Measurements from ENCODE around the gene MIOS.

Gene MIOS

DNA sequence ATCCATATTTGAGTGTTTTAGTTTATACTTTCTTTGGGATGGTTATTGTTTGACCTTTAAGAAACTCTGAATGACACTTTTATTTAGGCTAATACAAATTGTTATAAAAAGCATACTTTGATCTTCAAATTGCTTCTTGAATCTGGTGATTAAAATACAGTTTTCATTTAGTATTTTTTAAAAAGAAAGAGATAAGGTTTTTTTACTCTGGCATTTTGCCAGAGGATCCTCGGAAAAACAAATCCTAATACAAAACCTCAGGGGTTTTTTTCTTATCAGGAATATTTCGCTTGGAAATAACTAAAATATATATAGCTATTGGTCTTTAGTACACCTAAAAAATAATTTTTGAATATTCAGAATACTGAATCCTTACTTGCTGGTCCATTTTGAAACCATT, 17.0 kb downstream of the MIOS start:
- Histone ChIP-seq H3K4me1 (ENCODE audit: control insufficient read depth, insufficient read depth, low read length) (peaks cover 11% of the 10 kb centered on the region), H3K27me3 (ENCODE audit: control insufficient read depth, insufficient read depth, low read length) (no peaks in the 10 kb centered on the region), H3K9me3 (ENCODE audit: control insufficient read depth, insufficient read depth, low read depth, low read length) (no peaks in the 10 kb centered on the region), H3K27ac (ENCODE audit: low read depth, low read length) (no peak overlapping the region), H3K36me3 (ENCODE audit: control insufficient read depth, insufficient read depth, low read length) (peaks cover 8% of the 10 kb centered on the region), H3K4me3 (ENCODE audit: low read depth, low read length) (no peak overlapping the region), H3K9ac (ENCODE audit: low read length) (no peak overlapping the region)

DNA sequence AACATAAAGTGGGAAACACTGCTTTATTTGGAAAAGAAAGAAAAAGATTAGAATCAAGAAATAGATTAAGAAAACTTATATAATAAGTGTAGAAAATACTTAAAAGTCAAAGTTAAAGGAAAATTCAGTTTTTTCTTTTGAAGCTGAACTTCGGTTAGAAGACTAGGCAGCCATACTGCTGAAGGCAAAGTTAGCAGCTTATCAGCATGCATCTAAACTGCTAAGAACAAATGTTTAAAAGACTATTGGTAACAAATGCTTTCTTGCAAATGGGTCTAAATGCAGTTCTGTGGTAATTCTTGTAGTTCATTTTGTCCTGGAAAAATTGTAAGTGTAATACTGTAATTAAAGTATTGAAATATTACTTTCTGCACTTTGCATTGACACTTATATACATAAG, 18.0 kb downstream of the MIOS start:
- no peaks in the 10 kb centered on the region for H3K9me3 ChIP-seq (ENCODE audit: control insufficient read depth, insufficient read depth, low read depth, low read length)
- H3K4me1 ChIP-seq (ENCODE audit: control insufficient read depth, insufficient read depth, low read length): peaks cover 11% of the 10 kb centered on the region
- no peak overlapping the region for H3K4me3 ChIP-seq (ENCODE audit: low read depth, low read length)
- H3K27ac ChIP-seq (ENCODE audit: low read depth, low read length): no peak overlapping the region
- H3K9ac ChIP-seq (ENCODE audit: low read length): no peak overlapping the region
- peaks cover 15% of the 10 kb centered on the region for H3K36me3 ChIP-seq (ENCODE audit: control insufficient read depth, insufficient read depth, low read length)
- no peaks in the 10 kb centered on the region for H3K27me3 ChIP-seq (ENCODE audit: control insufficient read depth, insufficient read depth, low read length)

DNA sequence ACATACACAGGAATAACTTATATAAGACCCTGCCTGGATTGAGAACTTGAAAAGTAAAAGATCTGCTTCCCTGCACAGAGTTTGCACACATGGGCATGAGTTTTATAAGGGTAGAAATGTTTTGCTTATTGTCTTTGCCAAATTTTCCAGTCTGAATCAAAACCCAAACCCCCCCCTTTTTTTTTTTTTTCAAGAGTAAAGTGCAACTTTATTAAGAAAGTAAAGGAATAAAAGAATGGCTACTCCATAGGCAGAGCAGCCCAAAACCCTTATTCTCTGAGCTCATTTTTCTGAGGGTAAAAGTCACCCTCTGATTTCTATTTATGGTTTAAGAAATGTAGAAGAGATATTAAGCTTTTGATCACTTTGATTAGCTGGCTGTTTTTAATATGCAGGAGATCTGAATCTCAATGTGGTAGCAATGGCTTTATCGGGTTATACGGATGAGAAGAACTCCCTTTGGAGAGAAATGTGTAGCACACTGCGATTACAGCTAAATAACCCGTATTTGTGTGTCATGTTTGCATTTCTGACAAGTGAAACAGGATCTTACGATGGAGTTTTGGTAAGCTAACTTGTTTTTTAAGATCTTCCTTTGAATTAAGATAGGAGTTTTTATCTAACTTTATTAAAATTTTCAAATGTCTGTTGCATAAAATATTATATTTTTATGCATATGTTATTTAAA, 18.7 kb downstream of the MIOS start:
- Histone ChIP-seq H3K27ac (ENCODE audit: low read depth, low read length) (no peak overlapping the region), H3K36me3 (ENCODE audit: control insufficient read depth, insufficient read depth, low read length) (peaks cover 20% of the 10 kb centered on the region), H3K4me1 (ENCODE audit: control insufficient read depth, insufficient read depth, low read length) (peaks cover 11% of the 10 kb centered on the region)

DNA sequence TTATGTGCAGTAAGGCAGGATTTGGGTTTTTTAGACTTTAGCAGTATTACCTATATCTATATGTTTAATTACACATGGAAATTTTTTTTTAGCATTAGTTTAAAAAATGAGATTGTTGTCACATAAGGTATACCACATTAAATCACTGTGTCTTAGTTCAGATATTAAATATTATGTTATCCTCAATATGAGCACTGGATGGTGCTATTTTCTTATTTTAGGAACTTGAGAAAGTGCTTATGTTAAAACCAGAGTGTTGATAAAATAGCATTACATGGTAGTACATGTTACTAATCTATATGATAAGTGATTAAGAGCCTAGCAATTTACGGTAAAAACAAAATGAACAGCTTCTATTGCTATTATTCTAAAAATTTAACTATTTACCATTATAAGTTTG, 28.8 kb downstream of the MIOS start:
- Histone ChIP-seq H3K9ac (ENCODE audit: low read length) (no peak overlapping the region), H3K9me3 (ENCODE audit: control insufficient read depth, insufficient read depth, low read depth, low read length) (peaks cover 6% of the 10 kb centered on the region), H3K36me3 (ENCODE audit: control insufficient read depth, insufficient read depth, low read length) (peaks cover 74% of the 10 kb centered on the region), H3K4me3 (ENCODE audit: low read depth, low read length) (no peak overlapping the region), H3K4me1 (ENCODE audit: control insufficient read depth, insufficient read depth, low read length) (no peaks in the 10 kb centered on the region), H3K27ac (ENCODE audit: low read depth, low read length) (no peak overlapping the region), H3K27me3 (ENCODE audit: control insufficient read depth, insufficient read depth, low read length) (no peaks in the 10 kb centered on the region)

More for the DNA sequence above, 18.7 kb downstream of the MIOS start:
- Histone ChIP-seq H3K27me3 (ENCODE audit: control insufficient read depth, insufficient read depth, low read length) (no peaks in the 10 kb centered on the region), H3K9me3 (ENCODE audit: control insufficient read depth, insufficient read depth, low read depth, low read length) (no peaks in the 10 kb centered on the region), H3K9ac (ENCODE audit: low read length) (no peak overlapping the region), H3K4me3 (ENCODE audit: low read depth, low read length) (no peak overlapping the region)

DNA sequence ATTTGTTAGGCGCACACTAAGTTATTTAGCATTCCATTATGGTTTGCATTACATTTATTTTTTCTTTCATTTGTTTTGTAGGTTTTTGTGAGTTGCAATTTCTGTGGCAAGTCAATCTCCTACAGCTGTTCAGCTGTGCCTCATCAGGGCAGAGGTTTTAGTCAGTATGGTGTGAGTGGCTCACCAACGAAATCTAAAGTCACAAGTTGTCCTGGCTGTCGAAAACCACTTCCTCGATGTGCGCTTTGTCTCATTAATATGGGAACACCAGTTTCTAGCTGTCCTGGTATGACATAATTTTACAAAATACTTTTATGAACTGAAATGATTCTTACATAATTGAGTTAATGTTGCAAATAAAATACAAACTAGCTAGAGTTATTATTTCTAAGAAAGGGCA, 29.5 kb downstream of the MIOS start:
- Histone ChIP-seq H3K4me3 (ENCODE audit: low read depth, low read length) (no peak overlapping the region), H3K27me3 (ENCODE audit: control insufficient read depth, insufficient read depth, low read length) (no peaks in the 10 kb centered on the region), H3K36me3 (ENCODE audit: control insufficient read depth, insufficient read depth, low read length) (peaks cover 68% of the 10 kb centered on the region), H3K4me1 (ENCODE audit: control insufficient read depth, insufficient read depth, low read length) (no peaks in the 10 kb centered on the region), H3K9ac (ENCODE audit: low read length) (no peak overlapping the region), H3K27ac (ENCODE audit: low read depth, low read length) (no peak overlapping the region), H3K9me3 (ENCODE audit: control insufficient read depth, insufficient read depth, low read depth, low read length) (peaks cover 6% of the 10 kb centered on the region)

DNA sequence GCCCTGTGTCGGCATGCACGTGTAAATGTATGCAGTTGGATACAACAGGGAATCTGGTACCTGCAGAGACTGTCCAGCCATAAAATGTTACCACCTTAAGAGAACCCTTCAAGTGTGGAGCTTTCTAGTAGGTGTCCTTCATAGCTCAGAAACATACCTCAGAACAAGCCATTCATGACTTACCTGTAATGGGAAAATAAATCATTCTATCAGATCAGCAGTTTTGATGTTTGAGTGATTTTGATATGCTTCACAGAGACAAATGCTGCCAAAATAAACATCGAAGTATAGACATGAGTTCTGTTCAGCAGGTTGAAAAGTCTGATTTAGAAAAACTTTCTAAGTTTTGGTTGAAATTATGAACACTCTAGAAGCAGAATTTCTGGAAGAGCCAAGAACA, 40.3 kb downstream of the MIOS start:
- Histone ChIP-seq H3K9me3 (ENCODE audit: control insufficient read depth, insufficient read depth, low read depth, low read length) (no peaks in the 10 kb centered on the region), H3K4me1 (ENCODE audit: control insufficient read depth, insufficient read depth, low read length) (no peaks in the 10 kb centered on the region), H3K36me3 (ENCODE audit: control insufficient read depth, insufficient read depth, low read length) (peaks cover 28% of the 10 kb centered on the region), H3K27ac (ENCODE audit: low read depth, low read length) (no peak overlapping the region), H3K27me3 (ENCODE audit: control insufficient read depth, insufficient read depth, low read length) (no peaks in the 10 kb centered on the region), H3K4me3 (ENCODE audit: low read depth, low read length) (no peak overlapping the region), H3K9ac (ENCODE audit: low read length) (no peak overlapping the region)

DNA sequence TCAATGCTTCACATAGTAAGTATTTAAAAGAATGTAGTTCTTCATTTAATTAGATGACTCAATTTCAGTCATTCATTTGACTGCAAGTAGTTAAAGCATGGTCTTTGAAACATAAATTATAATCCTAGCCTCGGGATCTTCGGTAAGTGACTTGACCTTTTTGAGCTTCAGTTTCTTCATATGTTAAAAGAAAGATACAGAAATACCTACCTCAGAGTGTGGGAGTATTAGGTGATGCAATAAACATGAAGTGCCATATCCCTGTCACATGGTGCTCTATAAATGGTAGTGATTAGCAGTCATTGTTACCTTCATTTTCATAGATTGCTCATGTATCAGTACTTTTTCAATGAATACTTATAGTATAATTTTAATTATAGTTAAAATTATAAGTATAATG, 42.6 kb downstream of the MIOS start:
- Histone ChIP-seq H3K36me3 (ENCODE audit: control insufficient read depth, insufficient read depth, low read length) (peaks cover 28% of the 10 kb centered on the region), H3K4me3 (ENCODE audit: low read depth, low read length) (no peak overlapping the region), H3K4me1 (ENCODE audit: control insufficient read depth, insufficient read depth, low read length) (no peaks in the 10 kb centered on the region), H3K9ac (ENCODE audit: low read length) (no peak overlapping the region), H3K9me3 (ENCODE audit: control insufficient read depth, insufficient read depth, low read depth, low read length) (no peaks in the 10 kb centered on the region), H3K27ac (ENCODE audit: low read depth, low read length) (no peak overlapping the region), H3K27me3 (ENCODE audit: control insufficient read depth, insufficient read depth, low read length) (no peaks in the 10 kb centered on the region)

DNA sequence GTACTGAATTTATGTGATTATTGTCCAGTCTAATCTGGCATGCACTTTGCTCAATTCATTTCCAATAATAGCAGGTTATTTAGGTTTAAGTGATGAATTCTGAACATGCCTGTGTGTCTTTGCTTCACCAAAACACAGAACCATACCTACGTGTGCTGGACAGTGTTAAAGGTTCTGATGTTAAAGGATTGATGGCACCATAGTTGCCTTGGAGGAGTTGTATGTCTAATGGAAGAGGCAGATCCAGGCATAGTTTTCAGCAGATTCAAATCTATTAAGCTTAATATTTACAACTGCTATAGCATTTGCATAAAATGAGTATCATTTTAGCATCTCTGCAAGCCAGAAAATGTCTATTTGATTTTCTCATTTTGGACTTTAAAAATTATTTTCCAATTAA, 45.8 kb downstream of the MIOS start:
- Histone ChIP-seq H3K4me3 (ENCODE audit: low read depth, low read length) (no peak overlapping the region), H3K4me1 (ENCODE audit: control insufficient read depth, insufficient read depth, low read length) (no peaks in the 10 kb centered on the region), H3K27ac (ENCODE audit: low read depth, low read length) (no peak overlapping the region), H3K9me3 (ENCODE audit: control insufficient read depth, insufficient read depth, low read depth, low read length) (no peaks in the 10 kb centered on the region), H3K36me3 (ENCODE audit: control insufficient read depth, insufficient read depth, low read length) (peaks cover 13% of the 10 kb centered on the region; the same call in 1 of the 2 replicates), H3K9ac (ENCODE audit: low read length) (no peak overlapping the region), H3K27me3 (ENCODE audit: control insufficient read depth, insufficient read depth, low read length) (no peaks in the 10 kb centered on the region)

DNA sequence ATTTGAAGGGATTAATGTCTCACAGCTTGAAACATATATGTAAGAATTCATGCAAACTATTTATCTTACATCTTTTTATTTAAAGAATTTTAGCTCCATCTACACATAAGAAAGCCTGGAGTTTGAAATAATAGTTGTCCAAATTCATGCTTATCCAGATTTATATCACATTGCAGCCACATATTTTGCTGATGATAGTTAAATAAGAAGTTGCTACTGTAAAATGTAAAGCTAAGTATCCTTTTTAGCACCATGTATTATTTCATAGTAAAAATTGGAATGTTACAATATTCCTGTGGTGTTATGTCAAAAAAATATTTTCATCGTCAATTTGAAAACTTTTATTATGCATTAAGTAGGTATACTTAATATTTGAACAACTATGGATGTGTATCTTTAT, 46.5 kb downstream of the MIOS start:
- peaks cover 6% of the 10 kb centered on the region; the same call in 1 of the 2 replicates for H3K36me3 ChIP-seq (ENCODE audit: control insufficient read depth, insufficient read depth, low read length)
- H3K4me1 ChIP-seq (ENCODE audit: control insufficient read depth, insufficient read depth, low read length): no peaks in the 10 kb centered on the region
- H3K4me3 ChIP-seq (ENCODE audit: low read depth, low read length): no peak overlapping the region
- no peak overlapping the region for H3K27ac ChIP-seq (ENCODE audit: low read depth, low read length)
- no peaks in the 10 kb centered on the region for H3K9me3 ChIP-seq (ENCODE audit: control insufficient read depth, insufficient read depth, low read depth, low read length)
- no peaks in the 10 kb centered on the region for H3K27me3 ChIP-seq (ENCODE audit: control insufficient read depth, insufficient read depth, low read length)
- H3K9ac ChIP-seq (ENCODE audit: low read length): no peak overlapping the region

DNA sequence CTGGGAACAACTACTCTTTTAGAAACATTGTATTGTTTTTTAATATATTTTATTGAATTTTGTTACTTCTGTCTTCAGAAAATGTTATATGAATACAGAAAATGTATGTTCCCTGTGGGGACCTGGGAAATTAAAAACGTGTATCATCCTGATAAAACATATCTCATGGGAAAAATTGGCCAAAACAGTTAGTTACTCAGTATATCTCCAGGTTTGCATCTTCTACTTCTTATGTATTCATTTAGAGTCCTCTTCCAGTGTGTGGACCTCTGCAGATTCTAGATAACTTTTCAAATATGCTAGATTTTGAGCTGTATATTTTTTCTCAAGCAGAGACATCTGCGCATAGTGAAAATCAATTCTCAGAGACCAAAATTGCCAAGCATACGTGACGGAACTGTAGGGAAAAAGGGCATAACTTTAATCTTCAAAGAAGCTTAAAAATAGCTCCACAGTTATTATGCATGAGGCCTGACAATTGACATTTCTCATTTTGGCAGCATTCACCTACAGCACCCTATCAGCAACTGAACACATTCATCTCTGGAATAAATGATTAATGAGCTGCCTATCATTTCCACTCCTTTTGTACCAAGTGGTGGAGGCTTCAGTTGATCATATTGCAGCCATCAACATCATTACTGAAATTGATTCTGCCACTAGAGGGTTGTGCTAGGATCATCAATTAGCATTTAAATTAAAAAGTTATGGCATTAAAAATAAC, 47.5 kb downstream of the MIOS start:
- Histone ChIP-seq H3K9me3 (ENCODE audit: control insufficient read depth, insufficient read depth, low read depth, low read length) (no peaks in the 10 kb centered on the region), H3K27ac (ENCODE audit: low read depth, low read length) (no peak overlapping the region), H3K36me3 (ENCODE audit: control insufficient read depth, insufficient read depth, low read length) (no peaks in the 10 kb centered on the region)

DNA sequence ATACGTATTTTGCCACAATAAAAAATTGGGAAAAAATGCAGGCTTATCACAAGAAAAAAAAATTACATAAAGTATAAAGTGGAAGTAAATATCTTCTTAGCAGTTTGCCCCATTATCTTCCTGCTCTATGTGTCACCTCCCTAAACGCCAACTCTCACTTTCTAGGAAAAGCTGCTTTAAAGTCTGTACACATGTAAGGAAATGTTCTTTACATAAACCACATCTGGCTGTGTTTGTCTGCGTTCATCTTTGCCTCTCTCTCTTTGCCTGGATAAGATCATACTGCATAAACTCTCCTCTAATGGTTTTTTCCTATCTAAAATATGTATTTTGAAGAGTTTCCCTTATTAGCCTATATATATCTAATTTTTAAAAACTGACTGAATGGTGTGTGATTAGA, 50.9 kb downstream of the MIOS start:
- no peaks in the 10 kb centered on the region for H3K27me3 ChIP-seq (ENCODE audit: control insufficient read depth, insufficient read depth, low read length)
- H3K27ac ChIP-seq (ENCODE audit: low read depth, low read length): no peak overlapping the region
- no peak overlapping the region for H3K9ac ChIP-seq (ENCODE audit: low read length)
- H3K4me3 ChIP-seq (ENCODE audit: low read depth, low read length): no peak overlapping the region
- no peaks in the 10 kb centered on the region for H3K4me1 ChIP-seq (ENCODE audit: control insufficient read depth, insufficient read depth, low read length)
- no peaks in the 10 kb centered on the region for H3K36me3 ChIP-seq (ENCODE audit: control insufficient read depth, insufficient read depth, low read length)
- H3K9me3 ChIP-seq (ENCODE audit: control insufficient read depth, insufficient read depth, low read depth, low read length): no peaks in the 10 kb centered on the region

More for the DNA sequence above, 47.5 kb downstream of the MIOS start:
- H3K4me3 ChIP-seq (ENCODE audit: low read depth, low read length): no peak overlapping the region
- H3K4me1 ChIP-seq (ENCODE audit: control insufficient read depth, insufficient read depth, low read length): no peaks in the 10 kb centered on the region
- H3K9ac ChIP-seq (ENCODE audit: low read length): no peak overlapping the region
- no peaks in the 10 kb centered on the region for H3K27me3 ChIP-seq (ENCODE audit: control insufficient read depth, insufficient read depth, low read length)

Data from HUES6 (cell line).